ENCODE results near the gene SERPINA6.
"Not testable (repeated sequence)": the region's sequence is repeated elsewhere in the genome, so short reads cannot be mapped to it uniquely, and the experiment has no call there.

Gene SERPINA6

GRCh38 chr14:94322648-94323570 is at the start of gene SERPINA6:
Gene SERPINA6, minus strand, starts transcription at chr14:94323336. Its CDS starts 8,688 bp downstream, at chr14:94314648.
- no peak for DNase-seq

GRCh38 chr14:94372021-94372605 is 49.0 kb upstream of the SERPINA6 start:
- DNase-seq: no peak

GRCh38 chr14:94370524-94370910 is 47.4 kb upstream of the SERPINA6 start:
- no peak for DNase-seq

GRCh38 chr14:94369766-94370523 is 46.8 kb upstream of the SERPINA6 start:
- DNase-seq: not testable (repeated sequence)

- DNase-seq: no peak
Measured at GRCh38 chr14:94368956-94369355, 45.8 kb upstream of the SERPINA6 start.

GRCh38 chr14:94368243-94368590 is 45.1 kb upstream of the SERPINA6 start:
- DNase-seq: no peak

GRCh38 chr14:94367347-94368242 is 44.5 kb upstream of the SERPINA6 start:
- no peak for DNase-seq

- no peak for DNase-seq
Measured at GRCh38 chr14:94366146-94366915, 43.2 kb upstream of the SERPINA6 start, which contains the start of gene SERPINA2. Gene SERPINA2, minus strand, starts transcription at chr14:94366698.

- no peak for DNase-seq
Measured at GRCh38 chr14:94365624-94366023, 42.5 kb upstream of the SERPINA6 start.

GRCh38 chr14:94364964-94365363 is 41.8 kb upstream of the SERPINA6 start:
- no peak for DNase-seq

GRCh38 chr14:94364037-94364436 is 40.9 kb upstream of the SERPINA6 start:
- no peak for DNase-seq

- no peak for DNase-seq
Measured at GRCh38 chr14:94363151-94363624, 40.1 kb upstream of the SERPINA6 start.

GRCh38 chr14:94362614-94363133 is 39.5 kb upstream of the SERPINA6 start:
- no peak for DNase-seq

- DNase-seq: no peak
Measured at GRCh38 chr14:94361682-94362081, 38.5 kb upstream of the SERPINA6 start.

GRCh38 chr14:94360945-94361565 is 37.9 kb upstream of the SERPINA6 start:
- no peak for DNase-seq

- no peak for DNase-seq
Measured at GRCh38 chr14:94357166-94357565, 34.0 kb upstream of the SERPINA6 start.

- DNase-seq: no peak
Measured at GRCh38 chr14:94356379-94357056, 33.4 kb upstream of the SERPINA6 start.

GRCh38 chr14:94355191-94355794 is 32.2 kb upstream of the SERPINA6 start:
- no peak for DNase-seq

- DNase-seq: no peak
Measured at GRCh38 chr14:94354638-94355185, 31.6 kb upstream of the SERPINA6 start.

All from amniotic stem cell (primary cell).